Endothelial cell (in vitro differentiated cells): Measurements from ENCODE around the gene CNIH3. TPM values are rescaled to one million over a fixed set of nuclear protein-coding genes. Genes with fewer than 3 reads are reported as not detected.

ENCODE experiments used
- DNase-seq: peaks from one replicate; pipeline ENCODE4 v3.0.0; 2021; ENCODE audit warnings: low spot score
- H3K27ac Mint-ChIP-seq: one replicate; pipeline ENCODE4 v1.8.0; 2021; ENCODE audit warnings: mixed read lengths, inconsistent platforms; ENCODE audit not compliant: unreplicated experiment
- H3K27me3 Mint-ChIP-seq: one replicate; pipeline ENCODE4 v1.8.0; 2021; ENCODE audit warnings: mild to moderate bottlenecking, moderate library complexity, mixed read lengths, inconsistent platforms; ENCODE audit not compliant: unreplicated experiment
- H3K36me3 Mint-ChIP-seq: one replicate; pipeline ENCODE4 v1.8.0; 2021; ENCODE audit warnings: mild to moderate bottlenecking, low read depth, mixed read lengths, inconsistent platforms; ENCODE audit not compliant: unreplicated experiment
- H3K4me1 Mint-ChIP-seq: one replicate; pipeline ENCODE4 v1.8.0; 2021; ENCODE audit warnings: mild to moderate bottlenecking, mixed read lengths, inconsistent platforms; ENCODE audit not compliant: unreplicated experiment
- H3K4me3 Mint-ChIP-seq: one replicate; pipeline ENCODE4 v1.8.0; 2021; ENCODE audit warnings: mild to moderate bottlenecking, mixed read lengths, inconsistent platforms; ENCODE audit not compliant: unreplicated experiment
- H3K9me3 Mint-ChIP-seq: one replicate; pipeline ENCODE4 v1.8.0; 2021; ENCODE audit warnings: mixed read lengths, inconsistent platforms; ENCODE audit not compliant: unreplicated experiment
- CTCF ChIP-seq: fragments of 200-600 bp; sonication (generic); IDR thresholded peaks from one replicate; pipeline ENCODE4 v1.5.0; 2021; ENCODE audit warnings: antibody characterized with exemption; ENCODE audit not compliant: unreplicated experiment
- total RNA-seq: library from RNA; stranded (reverse); fragmentation: NEBNext Ultra II Directional; extraction: Animal tissue kit (Norgen Biotek cat#: 25700); gene quantifications from one replicate; pipeline ENCODE4 v1.2.1, GENCODE V29; 2021; ENCODE audit not compliant: unreplicated experiment

CNIH3 gene
- total RNA-seq, 1 donor from 2014 or later, result 4.7 TPM

DNA sequence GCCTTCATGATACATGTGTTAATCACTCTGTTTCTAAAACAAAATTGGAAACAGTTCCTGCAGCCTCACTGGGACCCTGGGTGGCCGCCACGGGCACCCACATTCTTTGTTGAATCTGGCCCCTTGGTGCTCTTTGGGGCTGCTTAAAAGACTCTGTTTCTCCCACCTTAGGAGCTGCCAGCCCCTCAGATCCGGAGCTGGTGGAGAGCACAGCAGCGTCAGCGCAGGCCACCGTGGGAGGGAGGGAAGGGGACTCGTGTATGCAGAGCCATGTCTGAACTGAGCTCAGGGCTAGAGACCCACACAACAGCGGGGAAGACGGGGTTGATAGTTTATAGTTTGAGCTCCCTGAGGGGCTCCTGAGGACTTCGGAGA lies 121.2 kb downstream of the CNIH3 start:
- Mint-ChIP-seq H3K27ac (no peak overlapping the region), H3K27me3 (peaks cover 8% of the 10 kb centered on the region)
- DNase-seq, result no peak

GRCh38 chr1:224739303-224739996 lies 123.3 kb downstream of the CNIH3 start:
- TF ChIP-seq CTCF, result no peak
- H3K36me3 Mint-ChIP-seq, result no peaks in the 10 kb centered on the region
- peaks cover 12% of the 10 kb centered on the region for H3K4me1 Mint-ChIP-seq
- no peak overlapping the region for H3K4me3 Mint-ChIP-seq
- H3K27me3 Mint-ChIP-seq, result peaks cover 3% of the 10 kb centered on the region
- no peaks in the 10 kb centered on the region for H3K9me3 Mint-ChIP-seq
- no peak overlapping the region for H3K27ac Mint-ChIP-seq
- DNase-seq, result no peak

More for the DNA sequence above, 121.2 kb downstream of the CNIH3 start:
- Mint-ChIP-seq H3K4me3 (no peak overlapping the region), H3K36me3 (no peaks in the 10 kb centered on the region), H3K9me3 (no peaks in the 10 kb centered on the region), H3K4me1 (peaks cover 22% of the 10 kb centered on the region)
- no peak for TF ChIP-seq CTCF

GRCh38 chr1:224739997-224740684 lies 124.0 kb downstream of the CNIH3 start:
- Mint-ChIP-seq H3K27me3 (peaks cover 3% of the 10 kb centered on the region), H3K4me3 (no peak overlapping the region), H3K9me3 (no peaks in the 10 kb centered on the region), H3K27ac (no peak overlapping the region), H3K36me3 (no peaks in the 10 kb centered on the region), H3K4me1 (peaks cover 12% of the 10 kb centered on the region)
- TF ChIP-seq CTCF, result no peak
- no peak for DNase-seq

- Mint-ChIP-seq H3K27ac (no peak overlapping the region), H3K9me3 (no peaks in the 10 kb centered on the region), H3K4me1 (peaks cover 12% of the 10 kb centered on the region), H3K27me3 (peaks cover 1% of the 10 kb centered on the region), H3K36me3 (no peaks in the 10 kb centered on the region), H3K4me3 (no peak overlapping the region)
- TF ChIP-seq CTCF, result no peak
- DNase-seq, result no peak
Measured at GRCh38 chr1:224740685-224741052, 124.6 kb downstream of the CNIH3 start.

DNA sequence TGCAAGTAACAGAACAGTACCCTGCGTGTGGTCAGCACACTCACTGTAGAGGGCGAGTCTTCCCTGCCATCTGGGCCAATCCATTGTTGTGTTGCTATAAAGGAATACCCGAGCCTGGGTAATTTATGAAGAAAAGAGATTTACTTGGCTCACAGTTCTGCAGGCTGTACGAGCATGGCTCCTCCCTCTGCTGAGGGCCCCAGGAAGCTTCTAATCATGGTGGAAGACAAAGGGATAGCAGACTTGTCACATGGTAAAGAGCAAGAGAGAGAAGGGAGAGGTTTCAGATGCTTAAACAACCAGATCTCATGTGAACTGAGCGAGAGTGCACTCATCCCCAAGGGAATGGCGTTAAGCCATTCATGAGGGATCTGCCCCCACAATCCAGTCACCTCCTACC lies 126.2 kb downstream of the CNIH3 start:
- H3K27me3 Mint-ChIP-seq, result peaks cover 1% of the 10 kb centered on the region
- no peak overlapping the region for H3K4me3 Mint-ChIP-seq
- H3K4me1 Mint-ChIP-seq, result peaks cover 12% of the 10 kb centered on the region
- H3K36me3 Mint-ChIP-seq, result no peaks in the 10 kb centered on the region
- DNase-seq, result no peak
- H3K9me3 Mint-ChIP-seq, result no peaks in the 10 kb centered on the region
- no peak for TF ChIP-seq CTCF
- H3K27ac Mint-ChIP-seq, result no peak overlapping the region
